ENCODE data around the gene NUCB2.

- TF ChIP-seq POLR2A (IDR thresholded peaks at IDR 0.05; ENCODE audit: low read depth, low read length) (no peak), CTCF (IDR thresholded peaks at IDR 0.05; ENCODE audit: extremely low read depth in 1 of 2, insufficient read depth in 1 of 2, low read depth in 1 of 2, low read length in 2 of 2) (no peak), MAX (IDR thresholded peaks at IDR 0.05; ENCODE audit: insufficient read depth, insufficient read length) (no peak), EZH2 (IDR thresholded peaks at IDR 0.05; ENCODE audit: borderline replicate concordance, low read depth, low read length, severe bottlenecking) (no peak), GATA2 (IDR thresholded peaks at IDR 0.05; ENCODE audit: insufficient read depth, insufficient read length, low read depth, low read length) (no peak)
These were observed 43.4 kb upstream of the NUCB2 start for GRCh38 chr11:17233101-17233500.
